Stimulated activated CD4-positive, alpha-beta T cell treated with anti-CD3 and anti-CD28 coated beads, Interleukin-2, amount 100 ng/mL, for 24 hours (primary cell): ENCODE data around the gene MC1R.
"Not testable (repeated sequence)": the region's sequence is repeated elsewhere in the genome, so short reads cannot be mapped to it uniquely, and the experiment has no call there.

Experiments used
- DNase-seq, 2 donors: peaks; one replicate each; pipeline ENCODE4 v3.0.0-alpha.2; 2020

The MC1R gene

GRCh38 chr16:89965447-89966225, 47.0 kb downstream of the MC1R start:
- no peak for DNase-seq

- no peak for DNase-seq
These were observed 48.1 kb downstream of the MC1R start for GRCh38 chr16:89966756-89967155.

GRCh38 chr16:89967436-89967835, 48.8 kb downstream of the MC1R start:
- DNase-seq: not testable (repeated sequence)

GRCh38 chr16:89968074-89968473, 49.4 kb downstream of the MC1R start:
- DNase-seq: not testable (repeated sequence)

GRCh38 chr16:89969741-89970410, 51.2 kb downstream of the MC1R start:
- DNase-seq: no peak
